GM10266 (cell line): ENCODE results near the gene SEC61A2.

Experiments
- DNase-seq: peaks from one replicate; pipeline ENCODE4 v3.0.0; 2012; ENCODE audit errors: extremely low spot score
- TF ChIP-seq, protein P1 (sequence below): IDR thresholded peaks from 2 replicates; pipeline ENCODE4 v1.5.1; 2012; ENCODE audit warnings: mild to moderate bottlenecking, low read depth; ENCODE audit not compliant: control insufficient read depth, insufficient read depth; ENCODE audit errors: missing control alignments

Gene SEC61A2

DNA sequence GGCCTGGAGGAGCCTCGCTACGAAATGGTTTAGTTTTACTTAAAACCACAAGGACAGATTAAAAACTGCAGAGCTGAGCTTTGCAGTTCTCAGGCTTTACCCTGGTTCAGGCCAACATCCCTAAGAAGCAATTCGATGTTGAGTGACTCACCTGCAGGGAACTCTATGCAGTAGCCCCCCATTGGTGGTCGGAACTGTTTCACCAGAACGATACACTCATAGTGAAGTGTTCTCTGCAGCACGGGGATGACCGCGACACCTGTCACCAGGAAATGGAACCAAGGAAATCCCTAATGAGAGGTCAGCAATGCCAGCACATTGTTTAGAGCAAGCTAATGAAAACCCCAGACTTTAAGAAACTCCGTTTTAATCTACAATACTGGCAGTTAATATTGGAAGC, 48.2 kb downstream of the SEC61A2 start:
- TF ChIP-seq, protein P1, sequence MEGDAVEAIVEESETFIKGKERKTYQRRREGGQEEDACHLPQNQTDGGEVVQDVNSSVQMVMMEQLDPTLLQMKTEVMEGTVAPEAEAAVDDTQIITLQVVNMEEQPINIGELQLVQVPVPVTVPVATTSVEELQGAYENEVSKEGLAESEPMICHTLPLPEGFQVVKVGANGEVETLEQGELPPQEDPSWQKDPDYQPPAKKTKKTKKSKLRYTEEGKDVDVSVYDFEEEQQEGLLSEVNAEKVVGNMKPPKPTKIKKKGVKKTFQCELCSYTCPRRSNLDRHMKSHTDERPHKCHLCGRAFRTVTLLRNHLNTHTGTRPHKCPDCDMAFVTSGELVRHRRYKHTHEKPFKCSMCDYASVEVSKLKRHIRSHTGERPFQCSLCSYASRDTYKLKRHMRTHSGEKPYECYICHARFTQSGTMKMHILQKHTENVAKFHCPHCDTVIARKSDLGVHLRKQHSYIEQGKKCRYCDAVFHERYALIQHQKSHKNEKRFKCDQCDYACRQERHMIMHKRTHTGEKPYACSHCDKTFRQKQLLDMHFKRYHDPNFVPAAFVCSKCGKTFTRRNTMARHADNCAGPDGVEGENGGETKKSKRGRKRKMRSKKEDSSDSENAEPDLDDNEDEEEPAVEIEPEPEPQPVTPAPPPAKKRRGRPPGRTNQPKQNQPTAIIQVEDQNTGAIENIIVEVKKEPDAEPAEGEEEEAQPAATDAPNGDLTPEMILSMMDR, result no peak
- DNase-seq, result no peak

DNA sequence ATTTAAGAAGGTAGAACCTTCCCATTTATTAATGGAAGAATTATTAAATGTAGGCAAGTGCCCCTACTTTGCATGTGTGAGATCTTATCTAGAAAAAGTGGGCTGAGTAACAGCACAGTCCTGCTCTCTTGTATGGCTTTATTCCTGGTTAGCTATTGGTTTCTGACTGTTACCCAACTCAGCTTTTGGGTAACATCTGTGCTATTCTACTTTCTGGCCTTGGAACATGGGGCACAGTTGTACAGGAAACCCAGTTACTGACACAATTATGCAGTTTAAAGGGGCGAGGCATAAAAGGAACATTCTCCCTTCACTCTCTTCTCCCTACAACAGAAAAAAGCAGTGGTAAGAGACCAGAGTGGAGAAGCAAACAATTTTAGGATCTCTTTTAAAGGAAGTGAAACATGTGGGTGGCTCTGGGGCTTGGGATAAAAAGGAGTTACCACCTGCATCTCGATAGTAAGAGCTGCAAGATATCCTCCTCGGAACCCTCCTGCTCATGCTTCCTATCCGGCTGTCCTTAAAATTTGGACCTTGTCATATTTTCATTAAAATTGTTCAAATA, 50.2 kb downstream of the SEC61A2 start:
- TF ChIP-seq, protein P1, result no peak
- no peak for DNase-seq

DNA sequence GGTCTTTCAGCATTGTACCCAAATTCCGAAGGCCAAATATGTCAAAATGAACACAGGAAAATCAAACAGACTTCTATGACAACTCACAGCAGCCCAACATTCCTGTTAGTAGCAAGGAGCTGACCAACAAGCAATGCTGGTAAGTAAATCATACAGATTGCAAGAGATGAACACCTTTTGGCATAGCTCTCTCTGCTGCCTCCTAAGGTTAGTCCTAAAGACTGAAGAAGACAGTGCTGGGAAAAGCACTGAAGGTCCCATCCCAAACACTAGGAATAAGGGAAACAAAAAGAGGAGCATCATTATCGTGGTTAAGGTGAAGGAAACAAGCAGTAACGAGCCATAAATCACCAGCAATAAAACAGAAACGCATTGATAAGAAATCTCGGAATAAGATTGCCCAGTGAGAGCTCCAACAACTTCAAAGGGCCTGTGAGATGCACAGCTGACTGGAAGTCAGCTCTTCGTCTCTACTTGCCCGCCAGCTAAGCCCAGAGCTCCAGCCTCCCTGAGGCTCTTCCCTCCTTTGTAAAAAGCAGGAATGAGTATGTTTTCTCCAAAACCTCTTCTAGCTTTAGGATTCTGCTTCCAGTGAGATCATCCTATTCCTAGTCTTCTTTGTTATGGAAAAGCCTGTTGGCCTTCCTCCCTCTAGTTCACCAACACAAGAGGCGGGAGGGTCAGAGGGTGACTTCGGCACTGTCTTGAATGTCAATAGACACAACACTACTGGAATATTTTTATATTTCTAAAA, 50.9 kb downstream of the SEC61A2 start:
- DNase-seq, result no peak
- TF ChIP-seq, protein P1, result no peak

DNA sequence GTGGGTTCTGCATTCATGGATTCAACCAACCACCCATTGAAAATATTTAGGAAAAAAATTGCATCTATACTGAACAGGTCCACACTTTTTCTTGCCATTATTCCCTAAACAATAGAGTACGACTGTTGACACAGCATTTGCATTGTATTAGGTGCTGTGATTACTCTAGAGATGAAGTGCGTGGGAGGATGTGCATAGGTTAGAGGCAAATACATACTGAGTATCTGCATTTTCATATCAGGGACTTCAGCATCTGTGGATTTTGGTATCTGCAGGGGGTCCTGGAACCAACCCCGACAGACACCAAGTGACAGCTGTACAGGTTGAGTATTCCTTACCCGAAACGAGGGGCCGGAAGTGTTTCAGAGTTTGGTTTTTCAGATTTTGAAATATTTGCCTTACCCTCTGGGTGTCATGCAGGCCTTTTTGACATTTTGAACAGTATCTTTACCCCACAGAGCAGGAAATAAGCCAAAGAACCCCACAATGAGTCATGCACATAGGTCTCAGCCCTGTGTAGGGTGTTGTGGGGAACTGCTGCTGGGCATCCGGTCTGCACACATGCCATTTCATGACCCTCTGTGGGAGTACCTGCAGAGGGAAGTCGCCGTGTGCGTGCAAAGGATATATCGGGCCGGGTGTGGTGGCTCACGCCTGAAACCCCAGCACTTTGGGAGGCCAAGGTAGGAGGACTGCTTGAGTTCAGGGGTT, 51.7 kb downstream of the SEC61A2 start:
- no peak for DNase-seq
- TF ChIP-seq, protein P1, result no peak

DNA sequence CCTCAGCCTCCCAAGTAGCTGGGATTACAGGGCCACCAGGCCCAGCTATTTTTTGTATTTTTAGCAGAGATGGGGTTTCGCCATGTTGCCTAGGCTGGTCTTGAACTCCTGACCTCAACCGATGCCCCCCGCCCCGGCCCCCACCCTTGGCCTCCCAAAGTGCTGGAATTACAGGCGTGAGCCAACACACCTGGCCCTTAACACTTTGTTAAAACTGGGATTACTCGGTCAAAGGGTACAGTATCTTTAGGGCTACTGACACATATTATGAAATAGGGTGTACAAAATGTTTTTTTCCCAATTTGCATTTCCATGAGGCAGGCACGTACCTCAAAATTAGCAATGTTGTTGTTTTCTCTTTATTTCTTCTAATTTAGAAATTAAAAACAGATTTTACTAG, 54.7 kb downstream of the SEC61A2 start:
- TF ChIP-seq, protein P1, result no peak
- no peak for DNase-seq

DNA sequence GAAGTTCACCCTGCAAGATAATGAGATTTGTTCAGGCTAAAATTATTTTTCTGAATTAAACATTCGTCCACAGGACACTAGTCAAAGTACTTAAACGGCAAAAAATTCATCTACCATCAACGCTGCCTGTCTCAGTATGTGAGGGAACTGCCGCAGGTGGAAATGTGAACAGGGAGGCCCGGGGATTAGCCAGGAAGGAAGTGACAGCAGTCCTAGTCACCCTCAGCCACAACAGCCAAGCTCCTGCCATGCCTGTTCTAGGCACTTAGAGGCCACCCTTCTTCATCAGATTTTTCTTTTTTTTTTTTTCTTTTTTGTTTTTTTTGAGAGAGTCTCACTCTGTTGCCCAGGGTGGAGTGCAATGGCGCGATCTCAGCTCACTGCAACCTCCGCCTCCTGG, 56.8 kb downstream of the SEC61A2 start:
- TF ChIP-seq, protein P1, result no peak
- DNase-seq, result no peak

DNA sequence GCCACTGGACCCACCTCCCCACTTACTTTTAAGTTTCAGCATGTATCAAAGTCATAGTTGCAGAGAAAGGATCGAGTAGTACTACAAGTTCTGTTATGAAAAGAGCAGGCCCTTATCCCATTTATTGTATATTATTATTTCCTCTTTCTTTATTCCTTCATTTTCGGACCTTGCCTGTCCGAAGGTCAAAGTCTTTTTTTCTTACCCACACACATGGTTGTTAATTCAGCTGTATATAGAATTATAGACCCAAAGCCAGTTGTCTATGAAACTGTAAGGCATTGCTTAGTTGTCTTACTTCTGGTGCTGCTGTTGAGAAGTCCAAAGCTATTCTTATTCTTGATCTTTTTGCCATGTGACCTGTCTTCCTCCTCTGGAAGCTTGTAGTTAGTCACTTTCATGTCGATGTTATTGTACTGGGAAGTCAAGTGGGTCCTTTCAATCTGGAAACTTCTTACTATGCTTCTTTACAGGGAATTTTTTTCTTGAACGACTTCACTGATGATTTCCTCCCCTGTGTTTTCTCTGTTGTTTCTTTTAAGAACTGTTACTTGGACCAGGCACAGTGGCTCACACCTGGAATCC, 57.9 kb downstream of the SEC61A2 start:
- TF ChIP-seq, protein P1, result no peak
- DNase-seq, result no peak
